Neutrophil (primary cell): ENCODE results near the gene FAT1.
"Not testable (repeated sequence)": the region's sequence is repeated elsewhere in the genome, so short reads cannot be mapped to it uniquely, and the experiment has no call there.

Experiments used
- H3K27ac ChIP-seq: fragments of 200-600 bp; sonication (generic); 2 replicates; pipeline ENCODE4 v1.5.1; 2016; ENCODE audit warnings: mild to moderate bottlenecking, moderate library complexity
- H3K27me3 ChIP-seq: fragments of 200-600 bp; sonication (generic); 2 replicates; pipeline ENCODE4 v1.6.0; 2016; ENCODE audit warnings: mild to moderate bottlenecking
- H3K36me3 ChIP-seq: fragments of 200-600 bp; sonication (generic); 2 replicates; pipeline ENCODE4 v1.5.1; 2017
- H3K4me1 ChIP-seq, 2 experiments: fragments of 200-600 bp in 1 of 2; sonication (generic) in 1 of 2; 1 replicate in 1 of 2; 2 replicates in 1 of 2; pipeline versions ENCODE4 v1.5.1 to v1.6.1; 2013 to 2016; ENCODE audit warnings: low read depth in 1 of 2, low read length in 1 of 2, mild to moderate bottlenecking in 1 of 2, moderate library complexity in 1 of 2; ENCODE audit not compliant: control insufficient read depth in 1 of 2, insufficient read depth in 1 of 2
- H3K4me3 ChIP-seq, 2 experiments: fragments of 200-600 bp in 1 of 2; sonication (generic) in 1 of 2; 1 replicate in 1 of 2; 2 replicates in 1 of 2; pipeline ENCODE4 v1.5.1; 2013 to 2016; ENCODE audit warnings: low read depth in 1 of 2, low read length in 1 of 2, mild to moderate bottlenecking in 1 of 2, moderate library complexity in 1 of 2
- H3K9me3 ChIP-seq: fragments of 200-600 bp; sonication (generic); 2 replicates; pipeline ENCODE4 v1.5.1; 2016
- TF ChIP-seq, protein P1 (sequence below): fragments of 200-600 bp; sonication (generic); IDR thresholded peaks from 2 replicates; pipeline ENCODE4 v1.5.1; 2016; ENCODE audit warnings: antibody characterized with exemption

The FAT1 gene

GRCh38 chr4:186669735-186670134, 53.9 kb downstream of the FAT1 start:
- no peaks in the 10 kb centered on the region for H3K27me3 ChIP-seq
- H3K4me3 ChIP-seq: no peak overlapping the region
- no peaks in the 10 kb centered on the region for H3K36me3 ChIP-seq
- H3K27ac ChIP-seq: no peak overlapping the region
- H3K9me3 ChIP-seq: no peaks in the 10 kb centered on the region
- no peaks in the 10 kb centered on the region for H3K4me1 ChIP-seq
- TF ChIP-seq, protein P1, sequence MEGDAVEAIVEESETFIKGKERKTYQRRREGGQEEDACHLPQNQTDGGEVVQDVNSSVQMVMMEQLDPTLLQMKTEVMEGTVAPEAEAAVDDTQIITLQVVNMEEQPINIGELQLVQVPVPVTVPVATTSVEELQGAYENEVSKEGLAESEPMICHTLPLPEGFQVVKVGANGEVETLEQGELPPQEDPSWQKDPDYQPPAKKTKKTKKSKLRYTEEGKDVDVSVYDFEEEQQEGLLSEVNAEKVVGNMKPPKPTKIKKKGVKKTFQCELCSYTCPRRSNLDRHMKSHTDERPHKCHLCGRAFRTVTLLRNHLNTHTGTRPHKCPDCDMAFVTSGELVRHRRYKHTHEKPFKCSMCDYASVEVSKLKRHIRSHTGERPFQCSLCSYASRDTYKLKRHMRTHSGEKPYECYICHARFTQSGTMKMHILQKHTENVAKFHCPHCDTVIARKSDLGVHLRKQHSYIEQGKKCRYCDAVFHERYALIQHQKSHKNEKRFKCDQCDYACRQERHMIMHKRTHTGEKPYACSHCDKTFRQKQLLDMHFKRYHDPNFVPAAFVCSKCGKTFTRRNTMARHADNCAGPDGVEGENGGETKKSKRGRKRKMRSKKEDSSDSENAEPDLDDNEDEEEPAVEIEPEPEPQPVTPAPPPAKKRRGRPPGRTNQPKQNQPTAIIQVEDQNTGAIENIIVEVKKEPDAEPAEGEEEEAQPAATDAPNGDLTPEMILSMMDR: no peak

DNA sequence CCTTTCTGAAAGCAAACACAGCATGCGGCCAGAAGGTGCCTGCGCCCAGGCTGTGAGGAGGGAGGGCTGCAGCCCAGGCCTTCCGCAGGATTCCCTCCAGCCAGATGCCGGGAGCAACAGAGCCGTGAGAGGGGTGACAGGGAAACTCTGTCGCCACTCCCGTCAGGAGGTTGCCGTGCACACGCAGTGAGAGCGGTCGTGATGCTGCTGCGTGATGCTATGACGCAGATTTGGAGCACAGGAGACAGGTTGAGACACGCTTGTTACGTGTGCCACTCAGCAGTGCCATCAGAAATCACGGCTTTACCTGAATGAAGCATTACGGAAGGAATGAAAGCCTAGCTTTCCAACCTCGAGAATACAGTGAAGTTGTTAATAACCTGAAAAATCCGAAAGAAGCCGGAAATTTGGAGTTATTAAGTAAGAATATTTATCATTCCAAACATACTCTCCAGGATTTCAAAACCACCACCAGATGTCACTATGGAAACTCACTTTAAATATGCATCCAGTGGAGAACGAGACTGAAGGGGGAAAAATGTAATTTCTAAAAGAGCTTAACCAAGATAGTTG, 54.4 kb downstream of the FAT1 start:
- no peak overlapping the region for H3K4me3 ChIP-seq
- H3K27ac ChIP-seq: no peak overlapping the region
- TF ChIP-seq, protein P1: no peak
- no peaks in the 10 kb centered on the region for H3K36me3 ChIP-seq
- H3K4me1 ChIP-seq: no peaks in the 10 kb centered on the region
- no peaks in the 10 kb centered on the region for H3K9me3 ChIP-seq
- H3K27me3 ChIP-seq: no peaks in the 10 kb centered on the region

DNA sequence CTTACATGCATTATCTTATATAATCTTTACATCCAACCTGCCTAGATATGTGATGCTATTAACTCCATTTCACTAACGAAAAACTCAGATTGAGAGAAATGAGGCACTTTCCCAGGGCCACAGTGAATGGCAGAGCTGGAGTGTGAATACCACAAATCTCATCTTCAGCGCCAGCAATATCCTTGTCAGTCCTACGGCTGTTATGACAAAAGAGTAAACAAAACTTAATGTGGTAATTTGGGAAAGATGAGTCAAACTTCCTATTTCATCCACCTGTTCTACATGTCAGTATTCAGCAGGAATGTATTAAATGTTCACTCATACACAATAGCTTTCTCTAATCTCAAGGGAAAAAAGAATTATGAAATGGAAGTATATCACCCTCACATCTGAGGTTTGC, 56.9 kb downstream of the FAT1 start:
- TF ChIP-seq, protein P1: no peak
- H3K27me3 ChIP-seq: no peaks in the 10 kb centered on the region
- H3K9me3 ChIP-seq: no peaks in the 10 kb centered on the region
- H3K36me3 ChIP-seq: no peaks in the 10 kb centered on the region
- H3K4me3 ChIP-seq: no peak overlapping the region
- H3K27ac ChIP-seq: no peak overlapping the region
- no peaks in the 10 kb centered on the region for H3K4me1 ChIP-seq

GRCh38 chr4:186666252-186666651, 57.4 kb downstream of the FAT1 start:
- no peaks in the 10 kb centered on the region for H3K4me1 ChIP-seq
- H3K27me3 ChIP-seq: no peaks in the 10 kb centered on the region
- H3K4me3 ChIP-seq: no peak overlapping the region
- H3K27ac ChIP-seq: no peak overlapping the region
- no peaks in the 10 kb centered on the region for H3K9me3 ChIP-seq
- TF ChIP-seq, protein P1: no peak
- H3K36me3 ChIP-seq: no peaks in the 10 kb centered on the region

DNA sequence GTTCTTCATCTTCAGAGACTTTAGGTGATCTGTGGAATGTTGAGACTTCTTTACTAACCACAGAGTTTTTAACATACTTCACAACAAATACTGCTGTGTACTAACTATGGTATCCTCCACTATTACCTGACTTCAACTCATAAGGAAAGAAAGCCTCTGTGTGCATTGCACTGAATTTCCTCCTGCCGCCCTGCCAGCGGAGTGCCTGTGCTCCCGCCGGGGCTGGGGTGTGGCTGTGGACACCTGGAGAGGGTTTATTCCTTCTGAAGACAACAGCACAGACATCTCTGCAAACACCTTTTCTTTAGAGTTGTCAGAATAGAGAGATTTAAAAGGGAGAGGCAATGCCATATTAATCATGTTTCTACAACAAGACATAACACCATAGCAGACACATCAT, 63.3 kb downstream of the FAT1 start:
- H3K36me3 ChIP-seq: no peaks in the 10 kb centered on the region
- TF ChIP-seq, protein P1: no peak
- no peaks in the 10 kb centered on the region for H3K4me1 ChIP-seq
- no peaks in the 10 kb centered on the region for H3K27me3 ChIP-seq
- no peaks in the 10 kb centered on the region for H3K9me3 ChIP-seq
- no peak overlapping the region for H3K4me3 ChIP-seq
- no peak overlapping the region for H3K27ac ChIP-seq

DNA sequence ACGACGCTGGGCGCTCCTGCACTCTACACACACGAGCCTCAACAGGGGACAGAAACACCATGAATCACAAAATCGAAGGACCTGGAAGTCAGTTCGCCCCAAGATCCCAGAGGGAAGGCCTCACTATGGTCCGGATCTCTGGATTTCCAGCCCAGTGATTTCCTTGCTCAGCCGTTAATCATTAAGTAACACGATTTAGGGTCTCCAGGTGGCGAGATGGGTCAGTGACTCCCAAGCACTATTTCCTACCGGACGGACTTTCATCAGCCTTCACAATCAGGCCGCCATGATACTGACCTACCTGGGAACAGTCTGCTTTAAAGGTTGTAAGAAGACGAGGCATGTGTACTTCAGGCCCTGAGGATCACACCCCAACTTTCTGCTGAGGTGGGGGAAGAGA, 63.7 kb downstream of the FAT1 start:
- H3K27me3 ChIP-seq: no peaks in the 10 kb centered on the region
- TF ChIP-seq, protein P1: no peak
- H3K4me3 ChIP-seq: no peak overlapping the region
- no peaks in the 10 kb centered on the region for H3K9me3 ChIP-seq
- no peaks in the 10 kb centered on the region for H3K36me3 ChIP-seq
- no peaks in the 10 kb centered on the region for H3K4me1 ChIP-seq
- no peak overlapping the region for H3K27ac ChIP-seq

- H3K4me1 ChIP-seq, H3K9me3 ChIP-seq, H3K27ac ChIP-seq, H3K4me3 ChIP-seq, H3K36me3 ChIP-seq, H3K27me3 ChIP-seq: not testable (repeated sequence)
These were observed 64.2 kb downstream of the FAT1 start for GRCh38 chr4:186659456-186659855.
